ENCODE measurements around the gene ASNSD1. TPM values are rescaled to one million over a fixed set of nuclear protein-coding genes. Genes with fewer than 3 reads are reported as not detected.
A peak's percentile ranks its signal among the peaks of the same experiment; 100 is the strongest.

The ASNSD1 gene
- total and polyA plus RNA-seq, 2 of the 13 experiments (the other 11 are each of a cell fraction or from before 2014, with no cell fraction given): 35.1 to 96.6 TPM

- TF ChIP-seq ZNF318 (CRISPR knock-in tag; IDR thresholded peaks at IDR 0.05): no peak
- no peak for TF ChIP-seq SAFB2 (CRISPR knock-in tag; IDR thresholded peaks at IDR 0.05; ENCODE audit: borderline replicate concordance, low read depth)
- 0 out of 2 replicates have a peak, but pooled peaks have one; percentile 29 for TF ChIP-seq TARDBP (CRISPR knock-in tag; IDR thresholded peaks at IDR 0.05)
- peak; percentile 44; the same call in 1 of the 2 replicates for TF ChIP-seq CREM (IDR thresholded peaks at IDR 0.05)
- no peak for TF ChIP-seq CREM (CRISPR knock-in tag; IDR thresholded peaks at IDR 0.05)
- TF ChIP-seq THRA (CRISPR knock-in tag; IDR thresholded peaks at IDR 0.05; ENCODE audit: borderline replicate concordance): peak; percentile 60
- TF ChIP-seq HMGXB3 (CRISPR knock-in tag; IDR thresholded peaks at IDR 0.05; ENCODE audit: borderline replicate concordance): no peak
- TF ChIP-seq ZFP82 (CRISPR knock-in tag; IDR thresholded peaks at IDR 0.05; ENCODE audit: borderline replicate concordance): no peak
- no peak for TF ChIP-seq ATAD3A (CRISPR knock-in tag; IDR thresholded peaks at IDR 0.05)
- TF ChIP-seq ZNF230 (CRISPR knock-in tag; IDR thresholded peaks at IDR 0.05): no peak
- TF ChIP-seq TEF (CRISPR knock-in tag; IDR thresholded peaks at IDR 0.05): no peak
Observed at GRCh38 chr2:189613077-189613636, 48.1 kb upstream of the ASNSD1 start (continued).

Measured in HepG2 (cell line).